ENCODE data around the gene TSHZ3. TPM values are rescaled to one million over a fixed set of nuclear protein-coding genes. Genes with fewer than 3 reads are reported as not detected.

Gene TSHZ3
- total RNA-seq, 1 donor from 2014 or later, result 1.6 TPM

DNA sequence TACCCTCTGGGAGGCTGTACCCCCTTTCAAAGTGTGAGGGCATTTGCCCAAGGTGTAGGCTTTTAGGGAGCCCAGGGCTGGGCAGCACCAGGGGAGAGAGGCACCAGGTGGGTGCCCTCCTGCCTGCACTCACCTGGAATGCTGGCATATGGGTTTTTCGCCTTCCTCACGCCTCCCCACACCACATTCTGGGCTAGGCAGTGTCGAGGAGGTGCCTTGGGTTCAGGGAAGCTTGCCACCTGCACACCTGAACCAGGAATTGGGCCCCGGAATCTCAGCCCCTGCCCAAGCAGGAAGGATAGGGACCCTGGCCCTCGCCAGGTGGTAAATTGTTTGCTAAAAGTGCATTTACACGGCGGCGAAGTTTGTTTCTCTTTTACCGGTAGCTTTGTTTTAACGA, 5.1 kb upstream of the TSHZ3 start:
- no peak for DNase-seq (ENCODE audit: low read depth)

DNA sequence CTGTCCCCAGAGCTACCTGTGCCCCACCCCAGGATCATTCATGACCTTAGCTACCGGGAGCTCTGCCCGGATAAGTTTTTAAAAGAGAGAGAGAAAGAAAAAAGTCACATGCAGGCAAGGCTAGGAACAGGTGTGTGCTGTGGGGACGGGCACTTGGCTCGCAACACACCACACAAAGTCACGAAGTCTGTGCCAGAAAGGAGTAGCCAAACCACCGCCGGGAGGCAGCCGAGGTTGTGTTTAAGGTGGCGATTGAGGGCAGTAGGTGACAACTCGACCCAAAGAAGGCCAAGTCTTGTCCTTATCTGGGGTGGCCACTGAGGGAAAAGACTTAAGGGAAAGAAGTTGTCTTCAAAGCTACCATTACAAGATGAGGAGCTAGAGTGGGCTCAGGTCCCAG, 4.6 kb upstream of the TSHZ3 start:
- no peak for DNase-seq (ENCODE audit: low read depth)

DNA sequence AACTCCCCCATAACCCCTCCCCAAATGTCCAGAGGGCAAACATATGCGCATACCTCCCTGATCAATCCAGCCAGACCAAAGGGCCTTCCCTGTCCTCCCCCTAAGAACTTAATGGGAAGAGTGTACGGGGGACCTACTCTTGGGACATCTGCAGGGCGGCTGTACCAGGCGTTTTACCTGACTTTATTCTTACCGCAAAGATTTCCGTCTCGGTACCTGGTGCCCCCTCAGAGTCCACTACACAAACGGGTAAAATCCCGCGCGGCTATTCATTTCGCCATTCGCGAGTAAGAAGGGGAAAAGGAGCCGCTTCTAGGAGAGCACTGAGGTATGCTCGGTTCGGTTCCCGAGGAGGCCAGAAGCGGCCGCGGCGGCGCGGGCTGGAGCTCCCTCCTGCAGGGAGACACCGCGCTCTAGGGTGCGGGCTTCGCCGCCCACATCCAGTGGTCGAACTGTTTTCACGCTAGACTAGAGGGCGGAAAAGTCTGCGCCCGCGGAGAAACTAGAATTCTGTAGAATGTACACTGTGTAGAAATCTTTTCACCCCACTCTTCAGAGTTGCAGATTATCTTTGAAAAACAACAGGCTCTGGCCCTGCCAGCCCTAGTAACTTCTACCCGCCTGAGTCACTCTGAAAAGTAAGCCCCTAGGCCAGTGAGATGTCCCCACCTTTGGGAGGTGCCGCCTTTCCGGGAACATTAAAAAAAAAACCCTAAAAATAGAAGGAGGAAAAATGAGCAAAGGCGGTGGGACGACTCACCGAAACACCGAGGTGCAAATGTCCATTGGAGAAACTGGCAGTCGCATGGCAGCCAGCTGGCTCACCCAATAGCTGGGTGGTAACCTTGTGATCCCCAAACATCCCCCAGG, 3.8 kb upstream of the TSHZ3 start:
- no peak for DNase-seq (ENCODE audit: low read depth)

DNA sequence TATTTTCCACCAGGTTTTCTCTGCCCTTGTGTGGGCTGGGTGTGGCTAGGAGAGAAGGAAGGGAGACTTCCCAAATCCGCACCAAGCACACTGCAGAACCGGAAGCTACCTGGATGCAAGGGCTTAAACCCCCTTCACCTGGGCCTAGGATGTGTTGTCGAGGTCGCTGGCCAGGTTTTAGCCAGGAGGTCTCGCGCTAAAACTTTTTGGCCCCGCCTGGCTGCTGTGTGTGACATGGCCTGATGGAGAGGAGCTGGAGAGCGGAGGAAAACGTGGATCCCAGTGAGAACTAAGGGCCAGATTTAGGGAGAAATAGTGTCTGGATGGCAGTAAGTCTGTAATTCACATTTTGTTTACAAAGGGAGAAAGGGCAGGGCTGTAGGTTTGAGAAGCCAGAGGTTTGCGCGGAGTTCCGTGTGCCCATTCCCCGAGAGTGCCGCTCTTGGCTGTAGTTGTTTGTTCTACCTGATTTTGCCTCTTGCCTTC, 3.1 kb upstream of the TSHZ3 start:
- no peak for DNase-seq (ENCODE audit: low read depth)

DNA sequence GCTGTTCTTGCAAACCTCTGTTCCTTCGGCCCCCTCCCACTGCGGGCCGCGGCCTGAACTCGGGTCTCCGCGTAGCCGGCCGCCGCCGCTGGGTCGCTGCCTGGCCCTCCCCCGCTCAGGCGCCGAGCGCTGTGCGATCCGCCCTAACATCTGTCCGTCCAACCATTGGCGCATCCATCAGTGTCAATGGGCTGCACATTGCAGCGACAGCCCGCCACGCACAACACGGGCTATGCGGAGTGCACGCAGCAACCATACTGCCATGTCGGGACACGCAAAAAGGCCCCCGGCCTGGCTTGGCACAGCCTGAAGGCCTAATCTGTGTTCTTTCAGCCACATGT, 2.6 kb upstream of the TSHZ3 start:
- DNase-seq (ENCODE audit: low read depth), result no peak

DNA sequence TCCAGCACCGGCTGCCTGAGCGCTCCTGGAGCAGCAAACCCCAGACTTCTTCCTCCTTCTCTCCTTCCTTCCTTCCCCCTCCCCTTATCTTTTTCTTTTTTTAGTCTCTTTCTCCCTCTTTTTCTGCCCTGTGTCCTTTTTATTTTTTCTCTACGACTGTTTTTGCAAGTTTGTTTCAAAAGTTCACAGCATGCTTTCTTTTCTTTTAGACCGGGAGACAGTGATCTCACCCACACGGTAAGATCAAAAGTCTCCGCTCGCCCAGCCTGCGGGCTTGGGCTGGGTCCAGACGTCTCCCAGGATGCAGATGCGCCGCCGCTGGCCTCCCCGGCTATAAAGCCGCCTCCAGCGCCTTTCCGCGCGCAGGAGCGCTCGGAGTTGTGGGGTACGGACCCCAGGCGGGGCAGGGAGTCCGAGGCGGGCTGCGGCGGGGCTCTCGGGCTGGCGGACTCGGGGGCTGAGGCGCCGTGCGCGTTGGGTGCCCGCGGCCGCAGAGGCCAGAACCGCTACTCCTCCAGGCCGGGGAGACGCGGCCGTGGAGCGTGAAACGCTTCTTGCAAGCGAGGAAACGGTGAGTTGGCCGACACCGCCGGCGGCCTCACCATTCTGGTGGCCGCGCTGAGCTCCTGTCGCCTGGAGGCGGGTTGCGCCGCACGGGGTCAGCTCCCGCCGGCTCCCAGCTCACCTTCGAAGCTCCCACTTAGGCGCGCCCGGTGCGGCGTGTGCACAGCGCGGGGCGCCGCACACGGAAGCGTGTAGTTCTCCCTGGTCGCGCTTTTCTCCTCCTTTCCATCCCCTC, 2.0 kb upstream of the TSHZ3 start:
- peak; percentile 8 for DNase-seq (ENCODE audit: low read depth)

DNA sequence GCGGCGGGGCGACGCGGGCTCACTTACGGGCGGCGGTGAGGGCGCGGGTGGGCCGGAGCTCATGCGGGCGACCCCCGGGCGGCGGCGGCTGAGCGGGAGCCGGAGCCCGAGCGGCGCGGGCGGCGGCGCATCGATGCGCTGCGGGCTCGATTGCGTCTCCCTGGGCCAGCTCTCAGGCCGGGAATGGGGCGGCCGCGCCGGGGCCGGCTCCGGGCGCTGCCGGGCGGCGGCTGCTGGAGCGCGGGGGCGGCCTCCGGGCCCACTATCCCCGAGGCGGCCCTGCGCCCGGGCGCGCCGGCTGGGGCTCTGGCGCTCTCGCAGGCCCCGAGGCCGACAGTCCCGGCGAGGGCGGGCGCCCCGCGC, 1.4 kb upstream of the TSHZ3 start:
- DNase-seq (ENCODE audit: low read depth), result no peak

DNA sequence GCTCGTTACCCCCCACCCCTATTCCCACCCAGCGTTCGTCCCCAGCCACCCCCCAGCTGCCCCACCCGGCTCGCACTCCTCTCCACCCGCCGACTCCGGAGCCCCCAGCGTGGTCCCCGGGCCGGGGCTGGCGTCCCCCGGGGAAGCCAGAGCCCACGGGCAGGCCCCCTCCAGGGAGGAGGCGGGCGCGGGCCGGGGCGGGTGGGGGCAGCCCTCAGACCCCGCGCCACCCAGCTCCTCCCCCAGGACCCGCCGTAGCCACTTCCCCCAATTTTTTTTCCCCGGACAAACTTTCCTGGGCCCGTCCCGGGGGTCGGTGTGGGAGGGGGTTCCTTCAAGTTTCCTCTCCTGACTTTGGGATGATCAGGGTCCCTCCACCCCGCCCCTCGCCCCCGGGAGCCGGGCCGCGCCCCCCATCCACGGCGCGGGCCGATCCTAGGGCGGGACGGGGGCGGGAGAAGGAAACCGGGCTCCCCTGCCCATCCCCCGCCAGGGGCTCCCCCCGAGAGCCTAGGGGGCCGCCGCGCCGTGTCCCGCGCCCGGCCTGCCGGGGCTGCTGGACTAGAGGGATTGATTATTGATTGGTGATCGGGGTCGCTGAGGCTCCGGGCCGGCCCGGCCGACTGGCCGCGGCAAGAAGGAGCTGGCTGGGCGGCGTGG, 927 bp upstream of the TSHZ3 start:
- DNase-seq (ENCODE audit: low read depth), result no peak

DNA sequence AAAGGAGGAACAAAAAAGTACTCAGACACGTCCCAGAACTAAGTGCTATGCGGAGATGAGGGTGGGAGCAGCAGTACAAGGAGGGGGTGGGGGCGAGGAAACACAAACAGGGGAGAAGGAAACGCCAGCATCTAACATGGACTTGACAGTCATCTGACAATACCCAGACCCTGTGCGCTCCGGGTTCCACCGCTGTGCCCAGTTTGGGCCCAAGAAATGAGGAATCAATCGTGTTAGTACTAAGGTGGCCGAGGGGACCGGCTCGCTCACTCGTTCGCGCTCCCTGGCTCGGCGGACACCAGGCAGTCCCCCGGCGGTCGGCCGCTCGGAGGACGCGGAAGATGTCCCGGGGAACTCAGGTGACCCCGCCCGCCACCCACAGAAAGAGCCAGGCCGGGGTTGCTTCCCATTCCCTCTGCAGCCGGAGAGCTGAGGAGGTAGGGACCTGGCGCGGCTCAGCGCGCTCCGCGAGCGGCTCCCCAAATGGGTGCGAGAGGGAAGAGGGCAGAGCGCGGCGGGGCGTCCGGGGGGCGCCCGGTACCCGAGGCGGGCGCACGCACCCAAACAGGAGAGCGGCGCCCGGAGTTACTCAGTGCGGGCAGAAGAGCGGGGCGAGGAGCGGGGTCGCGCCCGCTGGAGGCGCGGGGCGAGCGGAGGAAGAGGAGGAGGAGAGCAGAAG, 616 bp downstream of the TSHZ3 start:
- DNase-seq (ENCODE audit: low read depth), result no peak

DNA sequence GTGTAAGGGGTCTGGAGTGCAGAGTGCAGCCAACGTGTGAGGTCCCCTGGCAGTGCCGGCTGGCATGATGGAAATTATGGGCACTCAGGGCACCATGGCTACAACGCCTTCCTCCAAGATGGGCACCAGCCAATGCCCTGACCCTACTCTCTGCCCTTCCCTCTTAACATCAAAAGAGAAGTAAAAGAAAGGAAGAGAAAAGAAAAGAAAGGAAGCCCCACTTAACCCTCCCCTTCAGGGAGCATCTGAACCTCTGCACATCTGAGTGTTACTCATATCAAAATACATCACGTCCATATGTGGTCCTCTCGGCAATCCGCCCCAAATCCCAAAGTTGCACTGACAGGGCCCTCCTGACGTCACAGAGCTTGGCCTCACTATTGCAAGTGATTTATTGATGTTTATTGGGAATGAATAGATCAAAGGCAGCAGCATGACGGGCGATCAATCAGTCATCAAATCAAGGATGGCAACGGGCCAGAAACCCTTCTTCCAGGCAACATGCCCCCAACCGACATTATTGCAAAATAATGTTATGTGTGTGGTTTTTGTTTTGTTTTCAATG, 1.3 kb downstream of the TSHZ3 start:
- DNase-seq (ENCODE audit: low read depth), result no peak

DNA sequence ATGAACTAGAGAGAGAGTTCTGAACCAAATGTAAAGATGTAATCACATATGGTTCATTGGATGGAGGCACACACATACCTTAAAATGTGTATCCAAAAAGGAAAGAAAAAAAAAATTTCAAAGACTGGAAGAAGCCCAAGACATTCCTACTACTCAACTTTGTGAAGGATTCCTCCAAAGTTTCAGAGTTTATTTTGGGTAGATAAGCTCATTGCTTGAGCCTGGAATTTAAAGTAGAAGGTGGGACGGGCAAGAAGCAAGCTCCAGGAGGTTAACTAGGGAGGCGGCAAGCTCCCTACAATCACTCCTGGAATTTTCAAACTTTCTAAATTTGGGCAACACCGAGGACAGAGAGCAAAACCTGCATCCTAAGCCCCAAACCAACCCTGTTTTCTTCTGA, 1.9 kb downstream of the TSHZ3 start:
- DNase-seq (ENCODE audit: low read depth), result no peak

DNA sequence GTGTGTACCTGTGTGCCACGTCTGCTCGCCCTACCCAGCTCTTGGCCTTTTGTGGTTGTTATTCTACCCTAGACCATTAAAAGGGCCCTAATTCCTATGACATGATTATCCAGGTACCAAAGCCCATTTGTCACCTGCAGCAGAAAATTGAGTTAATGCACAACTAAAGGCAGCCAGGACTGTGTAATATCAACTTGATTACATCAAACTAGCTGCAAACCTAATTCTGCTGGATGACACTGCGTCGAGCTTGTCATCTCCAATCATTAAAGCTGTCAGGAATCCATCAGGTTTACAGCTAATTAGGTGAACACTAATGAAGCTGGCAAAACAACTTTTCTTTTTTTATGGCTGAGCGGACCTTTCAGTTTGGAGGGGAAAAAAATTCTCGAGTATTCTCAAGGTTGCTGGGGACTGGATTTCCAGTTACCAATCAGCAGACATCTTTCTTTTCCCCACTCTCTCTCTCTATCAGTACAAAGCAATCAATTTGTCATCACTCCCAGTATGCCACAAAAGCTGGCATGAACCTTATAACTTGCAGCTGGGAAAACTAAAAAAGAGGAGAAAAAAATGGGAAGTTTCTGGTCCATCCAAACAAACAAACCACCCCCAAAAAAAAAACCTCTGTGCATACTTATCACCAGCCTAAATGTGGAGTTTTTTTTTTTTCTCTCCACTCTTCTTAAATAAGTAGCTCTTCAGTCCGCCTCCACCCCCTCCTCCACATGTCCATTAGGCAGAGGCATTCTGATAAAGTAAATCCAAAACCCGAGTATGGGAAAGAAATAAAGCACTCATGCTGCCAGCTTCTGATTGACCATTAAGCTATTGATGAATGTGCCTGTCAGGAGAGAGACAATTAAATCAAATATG, 2.8 kb downstream of the TSHZ3 start:
- DNase-seq (ENCODE audit: low read depth), result no peak

DNA sequence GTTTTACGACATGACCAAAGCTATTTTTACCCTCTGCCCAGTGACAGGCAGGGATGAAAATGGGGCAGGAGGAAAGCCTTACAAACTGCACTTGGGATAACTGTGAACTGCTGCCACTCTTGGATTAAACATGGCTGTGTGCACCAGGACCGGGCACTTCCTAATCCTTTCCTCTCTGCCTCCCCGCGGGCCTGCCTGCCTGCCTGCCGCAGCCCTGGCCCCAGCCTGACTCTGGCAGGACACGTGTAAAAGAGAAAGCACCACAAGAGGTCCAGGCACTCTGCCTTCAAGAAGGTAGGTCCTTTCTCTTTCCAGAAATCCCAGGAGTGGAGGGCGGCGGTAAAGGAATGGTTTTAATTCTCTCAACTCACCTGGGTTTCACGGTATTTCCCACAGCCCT, 4.8 kb downstream of the TSHZ3 start:
- no peak for DNase-seq (ENCODE audit: low read depth)

DNA sequence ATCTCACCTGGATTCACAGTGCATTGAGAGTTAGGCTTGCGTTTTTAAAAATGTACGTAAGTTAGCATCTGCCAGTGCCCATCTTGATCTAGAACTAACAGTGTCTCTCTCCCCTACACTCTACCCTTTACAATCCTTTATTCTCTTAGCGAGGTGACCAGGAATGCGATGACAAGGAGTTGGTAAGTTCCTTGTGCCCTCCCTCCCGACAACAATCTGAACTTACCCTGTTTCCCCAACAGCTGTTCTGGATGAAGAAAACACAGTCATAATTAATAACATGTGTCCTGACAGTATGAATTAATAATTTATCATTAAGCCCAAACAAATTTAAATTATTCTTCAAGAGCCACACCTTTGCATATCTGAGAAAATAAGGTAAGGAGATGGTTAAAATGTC, 6.3 kb downstream of the TSHZ3 start:
- no peak for DNase-seq (ENCODE audit: low read depth)

DNA sequence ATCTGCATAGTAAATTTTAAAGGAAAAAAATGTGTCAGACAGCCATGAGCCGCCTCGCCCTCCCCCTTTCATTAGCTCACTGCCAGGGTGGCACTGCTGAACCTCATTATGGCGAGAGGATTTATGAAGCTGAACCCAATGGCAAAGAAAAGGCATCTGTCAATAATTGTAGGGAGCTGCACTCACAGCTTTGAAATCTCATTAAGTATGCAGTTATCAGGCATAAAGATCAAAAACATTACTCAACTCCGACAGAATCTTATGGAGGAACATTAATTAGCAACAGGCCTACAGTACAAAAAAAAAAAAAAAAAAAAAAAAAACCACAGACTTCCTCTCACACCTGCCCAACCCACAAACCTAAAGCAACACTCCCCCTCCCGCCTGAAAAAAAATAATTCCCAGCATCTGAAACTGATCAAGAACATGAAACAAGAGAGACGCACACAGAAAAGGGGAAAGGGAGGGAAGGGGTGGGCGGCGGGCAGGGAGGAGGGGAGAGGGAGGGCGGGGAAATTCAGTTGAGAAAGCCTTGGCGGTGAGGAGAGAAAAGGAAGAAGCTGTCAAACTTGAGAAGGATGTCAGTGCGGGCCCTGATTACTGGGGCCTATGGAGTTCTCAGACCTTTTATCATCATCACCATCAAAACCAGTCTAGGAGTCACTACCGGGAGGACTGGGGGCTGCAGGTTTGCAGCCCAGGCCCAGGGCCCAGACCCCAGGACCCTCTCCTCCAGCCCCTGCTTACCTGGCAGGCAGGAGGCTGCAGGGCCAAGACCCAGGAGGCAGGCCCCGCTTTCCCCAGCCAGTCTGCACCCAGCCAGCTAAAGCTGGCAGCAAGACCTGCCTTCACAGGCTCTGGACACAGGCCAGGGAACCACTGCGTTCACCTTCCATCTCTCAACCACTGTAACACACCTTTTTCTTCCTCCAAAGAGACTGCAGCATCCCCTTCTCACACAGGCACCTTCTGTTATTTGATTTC, 8.9 kb downstream of the TSHZ3 start:
- DNase-seq (ENCODE audit: low read depth), result peak; percentile 21

DNA sequence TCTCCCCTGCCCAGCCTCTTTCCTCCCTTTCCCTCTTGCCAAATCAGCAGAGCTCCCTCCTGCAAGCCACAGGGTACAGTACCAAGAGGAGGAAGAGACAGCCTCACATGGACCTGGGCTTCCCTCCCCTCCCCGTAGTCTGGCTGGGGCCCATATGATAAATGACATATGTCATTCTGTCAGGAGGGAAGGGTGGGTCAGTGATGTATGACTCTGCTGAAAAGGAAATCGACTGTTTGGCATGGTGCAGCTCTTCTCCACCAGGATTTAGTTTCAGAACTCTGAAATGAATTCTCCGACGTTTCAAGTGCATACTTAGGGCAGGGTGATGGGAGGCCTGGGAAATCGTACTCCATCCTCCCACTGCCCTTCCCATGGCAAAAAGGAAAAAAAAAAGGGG, 9.8 kb downstream of the TSHZ3 start:
- DNase-seq (ENCODE audit: low read depth), result no peak

DNA sequence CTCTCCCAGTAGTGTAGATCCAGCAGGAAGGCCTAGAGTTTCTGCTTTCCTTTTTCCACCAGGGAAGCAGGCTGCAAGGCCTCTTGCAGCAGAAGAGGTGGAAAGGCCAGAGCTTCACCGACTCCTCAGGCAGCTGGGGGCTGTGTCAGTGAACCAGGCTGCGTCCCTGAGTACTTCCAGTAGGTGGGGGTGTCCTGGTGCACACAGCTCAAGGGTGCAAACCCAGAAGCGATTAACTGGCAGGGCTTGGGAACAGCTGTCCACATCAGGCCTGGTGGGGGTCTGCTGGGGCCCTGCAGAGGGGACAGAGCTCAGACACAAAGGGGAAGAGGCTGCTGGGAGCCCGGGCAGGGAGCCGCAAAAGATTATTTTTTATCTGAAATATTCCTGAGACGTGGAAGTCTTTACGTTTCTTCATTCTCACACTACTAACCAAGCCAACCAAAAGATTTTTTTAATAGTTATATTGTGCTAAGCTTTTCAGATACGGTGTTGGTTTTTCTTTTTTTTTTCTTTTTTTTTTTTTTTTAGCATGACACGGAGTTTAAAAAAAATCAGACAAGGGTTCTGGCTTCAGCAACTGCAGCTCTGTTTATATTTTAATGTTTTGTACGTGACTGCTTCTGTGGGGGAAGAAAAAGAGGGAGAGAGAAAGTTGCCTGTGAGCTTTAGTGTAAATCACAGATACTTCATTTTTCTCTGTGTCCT, 11.0 kb downstream of the TSHZ3 start:
- DNase-seq (ENCODE audit: low read depth), result no peak

DNA sequence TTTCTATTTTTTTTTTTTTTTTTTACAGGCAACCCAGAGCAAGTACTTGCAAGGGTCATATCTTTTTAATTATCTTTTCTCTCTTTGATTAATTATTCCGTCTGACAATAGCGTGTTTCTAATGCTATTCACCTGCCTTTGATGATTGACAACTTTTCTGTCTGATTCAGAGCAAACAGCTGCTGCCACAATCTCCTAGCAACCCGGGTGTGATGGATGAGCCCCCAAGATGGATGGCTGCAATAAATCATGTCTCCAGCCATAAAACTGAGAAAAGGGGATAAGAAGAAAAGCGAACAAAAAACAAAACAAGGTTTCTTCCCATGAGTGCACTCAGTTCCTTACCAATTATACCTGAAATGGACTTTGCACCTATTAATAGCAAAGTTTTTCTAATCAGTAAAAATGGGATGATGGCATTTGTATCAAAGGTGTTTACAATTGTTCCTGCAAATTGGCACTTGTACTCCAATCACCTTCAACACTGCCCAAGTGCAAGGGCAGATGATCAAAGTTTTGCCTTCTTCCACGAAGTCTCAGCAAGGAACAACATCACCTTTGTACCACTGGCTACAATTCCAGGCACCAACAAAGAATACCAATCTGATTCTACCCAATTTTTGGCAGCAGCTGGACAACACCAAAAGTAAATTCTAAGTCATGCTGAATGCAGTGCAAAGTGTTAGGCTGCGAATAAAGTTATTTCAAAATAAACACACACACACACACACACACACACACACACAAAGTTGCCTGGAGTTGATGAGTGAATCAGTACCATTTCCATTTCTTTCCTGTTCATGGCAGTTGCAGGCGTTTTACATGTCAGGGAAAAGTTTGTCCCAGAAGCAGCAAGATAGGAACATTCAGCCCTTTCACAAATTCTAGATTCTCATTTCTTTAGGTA, 12.0 kb downstream of the TSHZ3 start:
- DNase-seq (ENCODE audit: low read depth), result no peak

All from renal cortical epithelial cell (primary cell).